PFSK-1 (cell line): ENCODE measurements around the gene CMC1.

ENCODE experiments used
- FOXP2 ChIP-seq: optimal IDR thresholded peaks from 2 replicates; pipeline ENCODE3; 2011; ENCODE audit warnings: borderline replicate concordance, control low read depth, inconsistent platforms; ENCODE audit not compliant: insufficient read depth; ENCODE audit errors: extremely low read length, extremely low read depth
- POLR2AphosphoS5 ChIP-seq: IDR thresholded peaks from 2 replicates; pipeline ENCODE4 v1.6.1; 2012; ENCODE audit warnings: low read depth, mild to moderate bottlenecking, control low read depth, low read length, moderate library complexity
- SIN3A ChIP-seq: IDR thresholded peaks from 2 replicates; pipeline ENCODE4 v1.6.1; 2012; ENCODE audit warnings: mild to moderate bottlenecking, low read length, moderate library complexity, borderline replicate concordance; ENCODE audit not compliant: insufficient read depth
- TAF1 ChIP-seq: IDR thresholded peaks from 2 replicates; pipeline ENCODE4 v1.6.1; 2012; ENCODE audit warnings: low read length, control low read depth, borderline replicate concordance; ENCODE audit not compliant: insufficient read depth
- TF ChIP-seq, protein P1 (sequence below), 2 experiments: IDR thresholded peaks; 2 replicates each; pipeline versions ENCODE4 v1.6.1 to v1.8.0; 2011 to 2012; ENCODE audit warnings: low read depth in 2 of 2, low read length in 2 of 2, control low read depth in 1 of 2, inconsistent platforms in 1 of 2, mild to moderate bottlenecking in 1 of 2, moderate library complexity in 1 of 2; ENCODE audit not compliant: insufficient read depth in 1 of 2

The CMC1 gene

DNA sequence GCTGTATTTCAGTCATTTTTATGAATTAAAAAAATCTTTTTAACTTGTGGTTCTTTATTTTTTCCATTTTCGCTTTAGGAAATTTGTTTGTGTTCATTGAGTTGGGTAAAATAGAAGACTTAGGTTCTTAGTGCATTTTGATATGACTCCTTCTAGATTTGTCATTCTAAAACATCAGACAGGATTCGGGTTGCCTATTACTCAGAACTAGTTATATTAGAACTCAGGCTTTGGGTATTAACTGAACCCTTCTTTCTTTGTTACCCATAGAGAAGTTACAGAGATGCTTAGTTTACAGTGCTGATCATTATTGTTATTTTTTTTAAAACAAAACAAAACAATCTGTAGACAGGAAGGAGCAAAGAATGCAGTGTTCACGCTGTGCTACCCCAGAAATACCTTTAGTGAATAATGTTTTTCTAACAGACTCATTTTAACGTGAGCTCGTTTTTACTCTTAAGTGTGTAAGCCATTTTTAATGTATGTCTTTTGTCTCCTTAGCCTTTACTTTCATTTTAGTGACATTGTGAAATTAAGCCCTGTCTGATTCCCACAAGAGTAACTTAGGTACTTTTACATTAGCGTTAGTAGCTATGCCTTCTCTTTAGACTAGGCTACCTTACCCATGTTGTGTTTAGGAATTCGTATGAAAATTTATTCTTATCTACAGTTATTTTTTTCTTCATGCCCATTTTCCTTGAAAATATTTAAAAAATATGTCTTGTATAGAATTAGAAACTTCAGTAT, 53.4 kb downstream of the CMC1 start:
- TF ChIP-seq POLR2AphosphoS5 (no peak), FOXP2 (no peak), TAF1 (no peak), SIN3A (no peak)
- TF ChIP-seq, protein P1, sequence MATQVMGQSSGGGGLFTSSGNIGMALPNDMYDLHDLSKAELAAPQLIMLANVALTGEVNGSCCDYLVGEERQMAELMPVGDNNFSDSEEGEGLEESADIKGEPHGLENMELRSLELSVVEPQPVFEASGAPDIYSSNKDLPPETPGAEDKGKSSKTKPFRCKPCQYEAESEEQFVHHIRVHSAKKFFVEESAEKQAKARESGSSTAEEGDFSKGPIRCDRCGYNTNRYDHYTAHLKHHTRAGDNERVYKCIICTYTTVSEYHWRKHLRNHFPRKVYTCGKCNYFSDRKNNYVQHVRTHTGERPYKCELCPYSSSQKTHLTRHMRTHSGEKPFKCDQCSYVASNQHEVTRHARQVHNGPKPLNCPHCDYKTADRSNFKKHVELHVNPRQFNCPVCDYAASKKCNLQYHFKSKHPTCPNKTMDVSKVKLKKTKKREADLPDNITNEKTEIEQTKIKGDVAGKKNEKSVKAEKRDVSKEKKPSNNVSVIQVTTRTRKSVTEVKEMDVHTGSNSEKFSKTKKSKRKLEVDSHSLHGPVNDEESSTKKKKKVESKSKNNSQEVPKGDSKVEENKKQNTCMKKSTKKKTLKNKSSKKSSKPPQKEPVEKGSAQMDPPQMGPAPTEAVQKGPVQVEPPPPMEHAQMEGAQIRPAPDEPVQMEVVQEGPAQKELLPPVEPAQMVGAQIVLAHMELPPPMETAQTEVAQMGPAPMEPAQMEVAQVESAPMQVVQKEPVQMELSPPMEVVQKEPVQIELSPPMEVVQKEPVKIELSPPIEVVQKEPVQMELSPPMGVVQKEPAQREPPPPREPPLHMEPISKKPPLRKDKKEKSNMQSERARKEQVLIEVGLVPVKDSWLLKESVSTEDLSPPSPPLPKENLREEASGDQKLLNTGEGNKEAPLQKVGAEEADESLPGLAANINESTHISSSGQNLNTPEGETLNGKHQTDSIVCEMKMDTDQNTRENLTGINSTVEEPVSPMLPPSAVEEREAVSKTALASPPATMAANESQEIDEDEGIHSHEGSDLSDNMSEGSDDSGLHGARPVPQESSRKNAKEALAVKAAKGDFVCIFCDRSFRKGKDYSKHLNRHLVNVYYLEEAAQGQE (IDR thresholded peaks at IDR 0.05; ENCODE audit: insufficient read depth in 1 of 2, low read depth in 2 of 2, low read length in 2 of 2) = no peak

DNA sequence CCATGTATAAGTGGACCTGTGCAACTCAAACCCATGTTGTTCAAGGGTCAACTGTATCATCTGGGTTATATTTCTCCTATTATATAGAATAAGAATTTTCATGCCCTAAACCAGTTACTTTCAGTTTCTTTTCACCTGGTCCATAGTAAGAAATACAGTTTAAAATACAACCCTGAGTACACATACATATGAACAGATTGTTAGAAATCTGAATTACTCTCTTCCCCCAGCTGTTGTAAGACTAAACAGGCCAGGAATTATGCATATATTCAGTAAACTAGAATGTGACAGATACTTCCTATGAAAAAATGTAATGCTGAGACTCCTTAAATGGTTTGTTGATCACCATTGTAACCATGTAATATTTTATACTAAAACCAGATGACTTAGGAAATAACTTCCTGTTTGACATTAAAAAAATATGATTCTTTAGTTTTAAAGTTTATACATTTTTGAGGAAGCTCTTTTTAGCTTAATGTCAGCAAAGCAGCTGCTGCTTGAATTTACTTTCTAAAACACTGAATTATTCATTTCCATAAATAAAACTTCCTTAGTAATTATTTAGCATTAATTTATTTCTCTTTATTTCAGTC, 54.6 kb downstream of the CMC1 start:
- no peak for TF ChIP-seq SIN3A
- no peak for TF ChIP-seq TAF1
- no peak for TF ChIP-seq POLR2AphosphoS5
- TF ChIP-seq, protein P1 (IDR thresholded peaks at IDR 0.05; ENCODE audit: insufficient read depth in 1 of 2, low read depth in 2 of 2, low read length in 2 of 2) = no peak
- no peak for TF ChIP-seq FOXP2

DNA sequence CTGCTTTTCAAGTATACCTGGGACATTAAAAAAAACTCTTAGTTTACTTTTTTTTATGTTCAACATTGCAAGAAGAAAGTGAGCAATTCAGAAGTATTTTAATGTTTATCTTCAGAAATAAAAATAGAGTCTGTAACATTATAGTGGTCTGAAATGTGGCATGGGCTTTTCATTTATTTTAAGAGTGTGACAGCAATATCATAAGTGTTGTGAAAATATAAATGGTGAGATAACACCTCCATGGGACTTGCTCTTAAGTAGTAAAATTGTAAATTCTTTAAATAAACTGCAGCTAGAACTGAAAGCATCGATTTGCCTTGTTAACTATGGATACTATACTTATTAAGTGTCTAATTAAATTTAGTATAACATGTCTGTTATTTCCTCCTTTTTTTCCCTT, 58.3 kb downstream of the CMC1 start:
- TF ChIP-seq, protein P1 (IDR thresholded peaks at IDR 0.05; ENCODE audit: insufficient read depth in 1 of 2, low read depth in 2 of 2, low read length in 2 of 2) = no peak
- TF ChIP-seq FOXP2 = no peak
- TF ChIP-seq SIN3A = no peak
- no peak for TF ChIP-seq TAF1
- no peak for TF ChIP-seq POLR2AphosphoS5

DNA sequence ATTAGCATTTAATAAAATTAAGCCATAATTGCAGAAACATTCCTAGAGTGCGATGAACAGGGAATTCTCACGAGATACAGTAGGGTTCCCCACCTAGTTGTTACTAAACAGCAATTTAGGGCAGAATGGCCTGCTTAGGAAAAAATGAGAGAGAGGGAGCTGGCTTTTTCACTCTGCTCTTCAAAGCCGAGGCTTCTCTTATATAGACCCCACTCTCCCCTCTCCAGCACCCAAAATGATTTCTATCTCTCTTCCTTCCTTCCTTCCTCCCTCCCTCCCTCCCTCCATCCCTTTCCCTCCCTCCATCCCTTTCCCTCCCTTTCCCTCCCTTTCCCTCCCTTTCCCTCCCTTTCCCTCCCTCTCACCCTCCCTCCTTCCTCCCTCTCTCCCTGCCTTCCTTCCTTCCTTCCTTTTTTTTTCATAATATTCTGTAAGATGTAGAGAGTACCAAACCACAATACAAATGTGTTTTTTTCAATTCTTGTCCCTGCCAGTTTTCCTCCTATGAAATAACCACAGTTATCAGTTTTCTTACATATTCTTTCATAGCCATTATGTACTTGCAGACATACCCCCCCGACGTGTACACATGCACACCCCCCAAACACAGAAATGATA, 59.0 kb downstream of the CMC1 start:
- TF ChIP-seq FOXP2 (no peak), POLR2AphosphoS5 (no peak), SIN3A (no peak), TAF1 (no peak)
- TF ChIP-seq, protein P1 (IDR thresholded peaks at IDR 0.05; ENCODE audit: insufficient read depth in 1 of 2, low read depth in 2 of 2, low read length in 2 of 2) = no peak
